ENCODE results near the gene BBX.
A peak's percentile ranks its signal among the peaks of the same experiment; 100 is the strongest.

BBX gene

GRCh38 chr3:107522510-107523288 lies at the start of gene BBX:
BBX (plus strand) TSS chr3:107522962; CDS start chr3:107710461, 187,499 bp downstream.
- DNase-seq (ENCODE audit: low read depth in 2 of 2), result peak; percentile 85 to 91

GRCh38 chr3:107476462-107476861 lies 46.3 kb upstream of the BBX start:
- DNase-seq (ENCODE audit: low read depth in 2 of 2), result no peak

GRCh38 chr3:107487490-107487889 lies 35.3 kb upstream of the BBX start:
- DNase-seq (ENCODE audit: low read depth in 2 of 2), result no peak

- no peak for DNase-seq (ENCODE audit: low read depth in 2 of 2)
These were observed 33.8 kb upstream of the BBX start for GRCh38 chr3:107488942-107489341.

- DNase-seq (ENCODE audit: low read depth in 2 of 2), result no peak
These were observed 29.6 kb upstream of the BBX start for GRCh38 chr3:107493134-107493533.

GRCh38 chr3:107496855-107497254 lies 25.9 kb upstream of the BBX start:
- DNase-seq (ENCODE audit: low read depth in 2 of 2), result no peak

GRCh38 chr3:107498646-107499045 lies 24.1 kb upstream of the BBX start:
- no peak for DNase-seq (ENCODE audit: low read depth in 2 of 2)

GRCh38 chr3:107506458-107506857 lies 16.3 kb upstream of the BBX start:
- DNase-seq (ENCODE audit: low read depth in 2 of 2), result no peak

GRCh38 chr3:107508331-107508730 lies 14.4 kb upstream of the BBX start:
- no peak for DNase-seq (ENCODE audit: low read depth in 2 of 2)

- no peak for DNase-seq (ENCODE audit: low read depth in 2 of 2)
These were observed 10.7 kb upstream of the BBX start for GRCh38 chr3:107512108-107512507.

- no peak for DNase-seq (ENCODE audit: low read depth in 2 of 2)
These were observed 8.3 kb upstream of the BBX start for GRCh38 chr3:107514453-107514852.

GRCh38 chr3:107516475-107516874 lies 6.3 kb upstream of the BBX start:
- DNase-seq (ENCODE audit: low read depth in 2 of 2), result no peak

GRCh38 chr3:107520535-107520934 lies 2.2 kb upstream of the BBX start:
- no peak for DNase-seq (ENCODE audit: low read depth in 2 of 2)

- DNase-seq (ENCODE audit: low read depth in 2 of 2), result no peak
These were observed 1.2 kb upstream of the BBX start for GRCh38 chr3:107521469-107522059.

GRCh38 chr3:107523289-107523538 lies 452 bp downstream of the BBX start:
- DNase-seq (ENCODE audit: low read depth in 2 of 2), result no peak

- DNase-seq (ENCODE audit: low read depth in 2 of 2), result peak in 1 of 2 donors; percentile 22
These were observed 970 bp downstream of the BBX start for GRCh38 chr3:107523539-107524325.

- no peak for DNase-seq (ENCODE audit: low read depth in 2 of 2)
These were observed 1.6 kb downstream of the BBX start for GRCh38 chr3:107524326-107524840.

- DNase-seq (ENCODE audit: low read depth in 2 of 2), result peak in 1 of 2 donors; percentile 25
These were observed 2.3 kb downstream of the BBX start for GRCh38 chr3:107524841-107525643.

- DNase-seq (ENCODE audit: low read depth in 2 of 2), result no peak
These were observed 3.0 kb downstream of the BBX start for GRCh38 chr3:107525644-107526305.

- DNase-seq (ENCODE audit: low read depth in 2 of 2), result no peak
These were observed 9.2 kb downstream of the BBX start for GRCh38 chr3:107531917-107532469.

- DNase-seq (ENCODE audit: low read depth in 2 of 2), result no peak
These were observed 18.1 kb downstream of the BBX start for GRCh38 chr3:107540857-107541256.
